NB4 (cell line): Measurements from ENCODE around the gene FTCDNL1.

Experiments used
- DNase-seq: peaks from one replicate; pipeline ENCODE4 v3.0.0; 2010; ENCODE audit warnings: low read depth
- H3K4me3 ChIP-seq: one replicate; pipeline ENCODE4 v1.5.1; 2011; ENCODE audit warnings: mild to moderate bottlenecking, low read depth, low read length, moderate library complexity
- CTCF ChIP-seq: IDR thresholded peaks from one replicate; pipeline ENCODE4 v1.5.1; 2012; ENCODE audit warnings: low read depth, low read length
- MAX ChIP-seq: IDR thresholded peaks from 2 replicates; pipeline ENCODE4 v1.6.1; 2011; ENCODE audit warnings: low read depth, low read length
- MYC ChIP-seq: IDR thresholded peaks from 2 replicates; pipeline ENCODE4 v1.6.1; 2011; ENCODE audit warnings: low read depth, low read length
- POLR2A ChIP-seq: IDR thresholded peaks from 2 replicates; pipeline ENCODE4 v1.6.1; 2011; ENCODE audit warnings: mild to moderate bottlenecking; ENCODE audit not compliant: insufficient read length; ENCODE audit errors: extremely low read depth

The FTCDNL1 gene

GRCh38 chr2:199814817-199815211, 36.2 kb downstream of the FTCDNL1 start:
- H3K4me3 ChIP-seq, result no peak overlapping the region
- TF ChIP-seq CTCF, result no peak
- TF ChIP-seq MAX, result no peak
- no peak for TF ChIP-seq POLR2A
- TF ChIP-seq MYC, result no peak
- no peak for DNase-seq

- TF ChIP-seq CTCF (no peak), POLR2A (no peak), MAX (no peak), MYC (no peak)
- DNase-seq, result no peak
- H3K4me3 ChIP-seq, result no peak overlapping the region
These were observed 36.7 kb downstream of the FTCDNL1 start for GRCh38 chr2:199814101-199814816.

- H3K4me3 ChIP-seq, result no peak overlapping the region
- no peak for DNase-seq
- no peak for TF ChIP-seq MYC
- no peak for TF ChIP-seq MAX
- no peak for TF ChIP-seq CTCF
- TF ChIP-seq POLR2A, result no peak
These were observed 38.5 kb downstream of the FTCDNL1 start for GRCh38 chr2:199812493-199812892.

GRCh38 chr2:199811346-199811745, 39.6 kb downstream of the FTCDNL1 start:
- no peak overlapping the region for H3K4me3 ChIP-seq
- DNase-seq, result no peak
- TF ChIP-seq CTCF (no peak), MYC (no peak), MAX (no peak), POLR2A (no peak)

- no peak overlapping the region for H3K4me3 ChIP-seq
- no peak for TF ChIP-seq MAX
- no peak for TF ChIP-seq MYC
- TF ChIP-seq POLR2A, result no peak
- TF ChIP-seq CTCF, result no peak
- no peak for DNase-seq
These were observed 40.4 kb downstream of the FTCDNL1 start for GRCh38 chr2:199810422-199811171.
